Peyer's patch (tissue), 4 donors: ENCODE measurements around the gene MAPT.

ENCODE experiments used
- CTCF ChIP-seq, 6 experiments: fragments of 450-650 bp in 4 of 6; fragments of 200-600 bp in 2 of 6; sonication (generic) in 1 of 6; IDR thresholded peaks; one replicate each; pipeline ENCODE4 v1.5.1; 2017 to 2019; ENCODE audit warnings: antibody characterized with exemption in 6 of 6, mild to moderate bottlenecking in 3 of 6, moderate library complexity in 1 of 6
- POLR2A ChIP-seq, 2 donors: fragments of 450-650 bp; IDR thresholded peaks; one replicate each; pipeline ENCODE4 v1.5.1; 2017; ENCODE audit warnings: antibody characterized with exemption in 2 of 2, mild to moderate bottlenecking in 2 of 2, moderate library complexity in 2 of 2

- TF ChIP-seq CTCF (IDR thresholded peaks at IDR 0.05) (no peak), POLR2A (IDR thresholded peaks at IDR 0.05) (no peak)
Measured at GRCh38 chr17:45953561-45953960, 59.2 kb downstream of the MAPT start.
